Endothelial cell of umbilical vein (primary cell): ENCODE data around the gene UBL3. TPM values are rescaled to one million over a fixed set of nuclear protein-coding genes. Genes with fewer than 3 reads are reported as not detected.

ENCODE experiments used
- BruUV-seq: library from RNA; stranded (reverse); fragments of 400-500 nt; replicated peaks from 2 replicates; lab custom pipeline; 2021; lab: Mats Ljungman, UMichigan
- CTCF ChIA-PET: fragments of 300-600, 350-600 bp; sonication (Branson Sonifier 250); formaldehyde crosslinking; loops from one replicate; lab custom pipeline; 2021; ENCODE audit warnings: antibody characterized with exemption, inconsistent platforms; lab: Charles Lee
- POLR2A ChIA-PET: fragments of 300-600, 350-600 bp; sonication (Branson Sonifier 250); formaldehyde crosslinking; loops from one replicate; lab custom pipeline; 2021; ENCODE audit warnings: antibody characterized with exemption, inconsistent platforms; lab: Charles Lee
- DNase-seq: peaks from one replicate; pipeline ENCODE4 v3.0.0-alpha.2; 2011; ENCODE audit warnings: low read depth, low spot score
- FAIRE-seq: peaks from 2 replicates; lab custom pipeline; 2011; peaks lifted over from hg19 to GRCh38; lab: Jason Lieb, UNC
- H2AFZ ChIP-seq: 2 replicates; pipeline ENCODE4 v1.6.0; 2012; ENCODE audit warnings: low read depth, low read length, control low read depth, inconsistent platforms
- H3K27ac ChIP-seq: 2 replicates; pipeline ENCODE4 v1.5.1; 2011; ENCODE audit warnings: low read depth, mild to moderate bottlenecking, control low read depth, low read length, moderate library complexity; ENCODE audit not compliant: insufficient read depth
- H3K27me3 ChIP-seq, 2 experiments: 2 replicates each; pipeline versions ENCODE4 v1.6.0 to v1.6.1; 2011; ENCODE audit warnings: low read length in 2 of 2, mixed read lengths in 1 of 2; ENCODE audit not compliant: control insufficient read depth in 2 of 2, insufficient read depth in 2 of 2
- H3K36me3 ChIP-seq, 2 experiments: 2 replicates in 1 of 2; 3 replicates in 1 of 2; pipeline ENCODE4 v1.5.1; 2011; ENCODE audit warnings: low read length in 2 of 2, mild to moderate bottlenecking in 1 of 2, moderate library complexity in 1 of 2; ENCODE audit not compliant: control insufficient read depth in 2 of 2, insufficient read depth in 2 of 2; ENCODE audit errors: extremely low read depth in 1 of 2
- H3K4me1 ChIP-seq: 3 replicates; pipeline ENCODE4 v1.5.1; 2011; ENCODE audit warnings: mild to moderate bottlenecking, low read length; ENCODE audit not compliant: control insufficient read depth, insufficient read depth; ENCODE audit errors: extremely low read depth
- H3K4me2 ChIP-seq: 2 replicates; pipeline ENCODE4 v1.6.1; 2011; ENCODE audit warnings: low read length, control low read depth, mixed read lengths; ENCODE audit not compliant: insufficient read depth
- H3K4me3 ChIP-seq, 3 experiments: fragments of 200-600 bp in 1 of 3; sonication (generic), shearing (Covaris generic) in 1 of 3; replicated peaks in 1 of 3; 2 replicates each; pipeline ENCODE4 v1.5.1; 2011 to 2016; ENCODE audit warnings: control low read depth in 3 of 3, low read length in 3 of 3, mild to moderate bottlenecking in 2 of 3, inconsistent platforms in 1 of 3, low read depth in 1 of 3, moderate library complexity in 1 of 3; ENCODE audit not compliant: insufficient read depth in 1 of 3
- H3K79me2 ChIP-seq: 2 replicates; pipeline ENCODE4 v1.6.0; 2012; ENCODE audit warnings: low read length, inconsistent platforms; ENCODE audit not compliant: control insufficient read depth, insufficient read depth
- H3K9ac ChIP-seq: replicated peaks from 2 replicates; pipeline ENCODE3; 2011; ENCODE audit warnings: low read length, control low read depth; ENCODE audit not compliant: insufficient read depth; ENCODE audit errors: extremely low read depth
- H3K9me1 ChIP-seq: replicated peaks from 3 replicates; pipeline ENCODE4 v1.6.0; 2011; ENCODE audit warnings: mild to moderate bottlenecking, low read length; ENCODE audit not compliant: control insufficient read depth, insufficient read depth; ENCODE audit errors: extremely low read depth
- H3K9me3 ChIP-seq: replicated peaks from 2 replicates; pipeline ENCODE4 v1.5.1; 2012; ENCODE audit warnings: low read length, inconsistent platforms; ENCODE audit not compliant: control insufficient read depth, insufficient read depth
- H4K20me1 ChIP-seq: replicated peaks from 2 replicates; pipeline ENCODE3; 2011; ENCODE audit warnings: mild to moderate bottlenecking, low read length; ENCODE audit not compliant: control insufficient read depth, insufficient read depth; ENCODE audit errors: extremely low read depth
- EZH2 ChIP-seq: IDR thresholded peaks from 2 replicates; pipeline ENCODE4 v1.6.1; 2012; ENCODE audit warnings: borderline replicate concordance, low read depth, mild to moderate bottlenecking, moderate library complexity, low read length, inconsistent platforms; ENCODE audit not compliant: severe bottlenecking
- FOS ChIP-seq: IDR thresholded peaks from 2 replicates; pipeline ENCODE4 v1.6.1; 2011; ENCODE audit warnings: mild to moderate bottlenecking, low read length, moderate library complexity, borderline replicate concordance; ENCODE audit not compliant: insufficient read depth
- GATA2 ChIP-seq: IDR thresholded peaks from 2 replicates; pipeline ENCODE4 v1.7.0; 2011; ENCODE audit warnings: low read depth, mild to moderate bottlenecking, moderate library complexity, mixed read lengths, low read length; ENCODE audit not compliant: insufficient read length, insufficient read depth
- JUN ChIP-seq: IDR thresholded peaks from 2 replicates; pipeline ENCODE4 v1.6.1; 2011; ENCODE audit warnings: borderline replicate concordance, low read depth; ENCODE audit not compliant: insufficient read length, insufficient read depth
- MYC ChIP-seq: IDR thresholded peaks from one replicate; pipeline ENCODE4 v1.6.1; 2011; ENCODE audit warnings: mild to moderate bottlenecking, low read depth, low read length
- POLR2A ChIP-seq: IDR thresholded peaks from 2 replicates; pipeline ENCODE4 v1.6.1; 2012; ENCODE audit warnings: low read depth, mild to moderate bottlenecking, control low read depth, low read length
- POLR2AphosphoS5 ChIP-seq: IDR thresholded peaks from 2 replicates; pipeline ENCODE4 v1.6.1; 2012; ENCODE audit warnings: low read depth, mild to moderate bottlenecking, control low read depth, low read length, moderate library complexity; ENCODE audit not compliant: insufficient read depth
- dilution Hi-C: fragments of 300-500 bp; cut with MboI; formaldehyde crosslinking; loops from one replicate; pipeline ENCODE4 v1.15.0; 2019; ENCODE audit warnings: low sequenced_read_pairs; ENCODE audit not compliant: extremely low pct_ligation_motif_present
- intact Hi-C: fragments of 100-400 bp; cut with micrococcal nuclease; formaldehyde crosslinking; loops from one replicate; pipeline ENCODE4 v1.10.0; 2022
- polyA plus RNA-seq, 4 experiments: library from polyadenylated mRNA; depleted of rRNA in 3 of 4; stranded (reverse) in 3 of 4; unstranded in 1 of 4; fragments of >200 nt; gene quantifications; 2 replicates each; pipeline versions ENCODE4 v1.2.1 to v1.2.3, GENCODE V29; 2011 to 2012; ENCODE audit warnings: missing spikeins in 1 of 4
- total RNA-seq: library from RNA; stranded (reverse); gene quantifications from 2 replicates; pipeline ENCODE4 v1.2.3, GENCODE V29; 2021
- TF ChIP-seq, protein P1 (sequence below): IDR thresholded peaks from 2 replicates; pipeline ENCODE4 v1.6.1; 2011; ENCODE audit not compliant: insufficient read depth, insufficient read length
- TF ChIP-seq, protein P2 (sequence below), 2 donors: IDR thresholded peaks; 1 replicate in 1 of 2; 2 replicates in 1 of 2; pipeline ENCODE4 v1.5.1; 2011; ENCODE audit warnings: low read length in 2 of 2, mild to moderate bottlenecking in 2 of 2, moderate library complexity in 2 of 2, control low read depth in 1 of 2, inconsistent platforms in 1 of 2, low read depth in 1 of 2; ENCODE audit not compliant: insufficient read depth in 1 of 2; ENCODE audit errors: extremely low read depth in 1 of 2

Gene UBL3
- total and polyA plus RNA-seq, 2 donors (not counting 3 experiments of a cell fraction or from before 2014, with no cell fraction given), result 4.8 to 11.8 TPM

DNA sequence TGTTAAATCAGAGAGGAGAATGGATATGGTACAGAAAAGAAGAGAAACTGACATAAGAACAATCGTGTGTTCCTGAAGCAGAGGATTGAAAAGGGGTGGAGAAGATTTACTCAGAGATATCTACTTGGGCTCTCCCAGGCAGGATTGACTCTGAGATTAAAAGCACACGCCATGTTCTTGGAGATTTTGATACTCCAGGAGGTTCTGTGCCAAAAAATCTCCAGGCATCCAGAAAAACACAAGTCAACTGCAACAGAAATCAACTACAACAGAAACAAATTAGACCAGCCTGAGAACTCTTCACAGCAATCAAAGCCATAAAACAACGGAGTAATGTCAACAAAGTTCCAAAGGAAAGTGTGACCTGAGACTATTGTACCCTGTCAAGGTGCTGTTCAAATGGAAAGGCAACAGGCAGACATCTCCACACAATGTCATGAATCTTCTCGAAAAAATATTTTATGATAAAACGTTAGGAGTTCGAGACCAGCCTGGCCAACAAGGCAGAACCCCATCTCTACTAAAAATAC is 104.2 kb downstream of the UBL3 start:
- Histone ChIP-seq H3K27me3 (peaks cover 0 to 6% of the 10 kb centered on the region in 2 experiments), H3K9ac (no peak overlapping the region), H4K20me1 (no peaks in the 10 kb centered on the region), H3K36me3 (no peaks in the 10 kb centered on the region), H3K4me1 (no peaks in the 10 kb centered on the region), H3K9me3 (no peaks in the 10 kb centered on the region), H3K4me2 (no peak overlapping the region), H2AFZ (no peak overlapping the region), H3K9me1 (no peaks in the 10 kb centered on the region), H3K27ac (no peak overlapping the region), H3K79me2 (no peaks in the 10 kb centered on the region), H3K4me3 (no peak overlapping the region)
- intact Hi-C loops, result no loop called here
- ChIA-PET CTCF (no interaction called here), POLR2A (no interaction called here)
- no TSS peak for BruUV-seq
- dilution Hi-C loops, result no loop called here
- no peak for TF ChIP-seq MYC
- TF ChIP-seq EZH2, result no peak
- no peak for TF ChIP-seq POLR2A
- no peak for FAIRE-seq
- no peak for DNase-seq

DNA sequence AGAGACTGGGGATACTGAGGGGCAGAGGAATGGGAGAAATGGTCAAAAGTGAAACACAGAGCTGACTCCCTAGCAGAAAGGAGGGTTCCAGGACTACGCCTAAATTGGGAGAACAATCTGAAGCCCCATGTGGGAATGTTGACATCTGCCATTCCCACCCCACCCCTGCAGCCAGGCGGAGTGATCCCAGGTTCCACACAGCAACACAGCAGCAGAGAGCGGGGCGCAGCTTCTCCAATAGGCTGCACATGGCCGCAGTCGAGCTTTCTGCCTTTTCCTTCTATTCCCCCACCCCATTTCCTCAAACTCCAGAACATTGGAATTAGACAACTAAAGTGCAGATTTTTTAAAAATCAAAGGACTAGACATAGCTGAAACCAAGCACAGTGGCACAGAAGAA is 104.7 kb downstream of the UBL3 start:
- no peak for TF ChIP-seq EZH2
- TF ChIP-seq, protein P1, sequence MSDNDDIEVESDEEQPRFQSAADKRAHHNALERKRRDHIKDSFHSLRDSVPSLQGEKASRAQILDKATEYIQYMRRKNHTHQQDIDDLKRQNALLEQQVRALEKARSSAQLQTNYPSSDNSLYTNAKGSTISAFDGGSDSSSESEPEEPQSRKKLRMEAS, result no peak
- TF ChIP-seq JUN, result no peak
- TF ChIP-seq GATA2, result no peak
- no peak for TF ChIP-seq POLR2AphosphoS5
- no peak for TF ChIP-seq FOS
- TF ChIP-seq, protein P2, sequence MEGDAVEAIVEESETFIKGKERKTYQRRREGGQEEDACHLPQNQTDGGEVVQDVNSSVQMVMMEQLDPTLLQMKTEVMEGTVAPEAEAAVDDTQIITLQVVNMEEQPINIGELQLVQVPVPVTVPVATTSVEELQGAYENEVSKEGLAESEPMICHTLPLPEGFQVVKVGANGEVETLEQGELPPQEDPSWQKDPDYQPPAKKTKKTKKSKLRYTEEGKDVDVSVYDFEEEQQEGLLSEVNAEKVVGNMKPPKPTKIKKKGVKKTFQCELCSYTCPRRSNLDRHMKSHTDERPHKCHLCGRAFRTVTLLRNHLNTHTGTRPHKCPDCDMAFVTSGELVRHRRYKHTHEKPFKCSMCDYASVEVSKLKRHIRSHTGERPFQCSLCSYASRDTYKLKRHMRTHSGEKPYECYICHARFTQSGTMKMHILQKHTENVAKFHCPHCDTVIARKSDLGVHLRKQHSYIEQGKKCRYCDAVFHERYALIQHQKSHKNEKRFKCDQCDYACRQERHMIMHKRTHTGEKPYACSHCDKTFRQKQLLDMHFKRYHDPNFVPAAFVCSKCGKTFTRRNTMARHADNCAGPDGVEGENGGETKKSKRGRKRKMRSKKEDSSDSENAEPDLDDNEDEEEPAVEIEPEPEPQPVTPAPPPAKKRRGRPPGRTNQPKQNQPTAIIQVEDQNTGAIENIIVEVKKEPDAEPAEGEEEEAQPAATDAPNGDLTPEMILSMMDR (IDR thresholded peaks at IDR 0.05; ENCODE audit: extremely low read depth in 1 of 2, insufficient read depth in 1 of 2, low read depth in 1 of 2, low read length in 2 of 2), result no peak
- TF ChIP-seq POLR2A, result no peak
- no peak for TF ChIP-seq MYC
- Histone ChIP-seq H3K27me3 (peaks cover 0 to 6% of the 10 kb centered on the region in 2 experiments), H4K20me1 (no peaks in the 10 kb centered on the region), H3K79me2 (no peaks in the 10 kb centered on the region), H3K27ac (no peak overlapping the region), H3K9ac (no peak overlapping the region), H3K9me3 (no peaks in the 10 kb centered on the region), H2AFZ (no peak overlapping the region), H3K9me1 (no peaks in the 10 kb centered on the region), H3K36me3 (no peaks in the 10 kb centered on the region), H3K4me3 (no peak overlapping the region), H3K4me2 (no peak overlapping the region), H3K4me1 (no peaks in the 10 kb centered on the region)
- no peak for FAIRE-seq
- DNase-seq, result no peak
- CTCF ChIA-PET, result no interaction called here
- no TSS peak for BruUV-seq
- POLR2A ChIA-PET, result no interaction called here
- dilution Hi-C loops, result no loop called here
- intact Hi-C loops, result no loop called here
